Skin of body (tissue), 2 donors: Measurements from ENCODE around the gene ZMIZ1. TPM values are rescaled to one million over a fixed set of nuclear protein-coding genes. Genes with fewer than 3 reads are reported as not detected.

Experiments used
- DNase-seq: peaks from one replicate; lab custom pipeline; 2025; lab: John Stamatoyannopoulos, UW
- total RNA-seq: library from RNA; depleted of rRNA; stranded (reverse); fragments of >200 nt; gene quantifications from one replicate; pipeline ENCODE4 v1.2.3, GENCODE V29; 2014

The ZMIZ1 gene
- total RNA-seq, 1 donor from 2014 or later: 26.4 TPM

DNA sequence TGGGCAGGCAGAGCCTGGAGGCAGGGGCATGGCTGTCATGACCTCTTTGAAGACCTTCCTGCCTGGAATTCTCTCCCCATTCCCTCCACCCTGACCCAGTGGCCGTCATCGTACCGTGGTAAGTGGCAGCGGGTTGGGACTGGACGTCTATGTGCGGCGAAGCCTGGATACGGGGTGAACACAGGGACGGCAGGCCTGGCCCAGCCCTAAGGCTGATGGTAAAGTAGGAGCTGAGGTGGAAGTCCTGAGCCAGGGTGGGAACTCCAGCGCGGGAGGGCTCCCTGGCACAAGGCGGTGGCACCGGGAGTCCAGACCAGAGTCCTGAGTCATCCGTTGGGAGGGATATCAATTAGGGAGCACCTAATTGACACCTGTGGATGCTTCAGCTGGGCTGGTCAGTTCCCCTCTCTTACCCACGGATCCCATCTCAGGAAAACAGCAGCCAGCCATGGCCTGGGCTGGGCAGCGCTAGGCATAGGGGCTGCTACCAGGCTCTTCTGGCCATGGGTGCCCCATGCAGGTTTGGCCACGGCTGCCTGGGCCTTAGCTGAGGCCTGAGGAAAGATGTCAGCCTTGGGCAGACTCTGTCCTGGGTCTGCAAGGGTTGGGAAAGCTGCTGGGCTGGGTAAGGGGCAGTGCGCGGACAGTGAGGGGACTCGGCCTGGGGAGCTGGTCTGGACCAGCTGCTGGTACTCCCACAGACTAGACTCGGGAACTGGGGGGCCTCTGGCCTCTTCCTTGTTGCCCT lies 281.8 kb downstream of the ZMIZ1 start:
- DNase-seq: no peak

DNA sequence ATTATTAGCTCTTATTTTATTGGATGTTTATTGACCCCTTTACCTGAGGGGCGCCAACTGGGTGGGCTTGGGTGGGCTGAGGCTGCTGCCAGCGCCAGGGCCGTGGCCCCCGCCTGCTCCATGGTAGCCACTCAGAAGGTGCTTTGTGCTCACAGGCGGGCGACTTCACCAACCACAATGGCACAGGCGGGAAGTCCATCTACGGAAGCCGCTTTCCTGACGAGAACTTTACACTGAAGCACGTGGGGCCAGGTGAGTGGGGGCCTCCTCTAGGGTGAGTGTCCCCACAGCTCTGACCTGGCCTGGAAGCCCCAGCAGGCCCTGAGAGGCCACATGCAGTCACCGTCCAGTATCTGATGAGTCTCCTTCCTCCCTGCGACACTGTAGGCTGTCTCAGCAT lies 282.6 kb downstream of the ZMIZ1 start:
- DNase-seq: no peak

DNA sequence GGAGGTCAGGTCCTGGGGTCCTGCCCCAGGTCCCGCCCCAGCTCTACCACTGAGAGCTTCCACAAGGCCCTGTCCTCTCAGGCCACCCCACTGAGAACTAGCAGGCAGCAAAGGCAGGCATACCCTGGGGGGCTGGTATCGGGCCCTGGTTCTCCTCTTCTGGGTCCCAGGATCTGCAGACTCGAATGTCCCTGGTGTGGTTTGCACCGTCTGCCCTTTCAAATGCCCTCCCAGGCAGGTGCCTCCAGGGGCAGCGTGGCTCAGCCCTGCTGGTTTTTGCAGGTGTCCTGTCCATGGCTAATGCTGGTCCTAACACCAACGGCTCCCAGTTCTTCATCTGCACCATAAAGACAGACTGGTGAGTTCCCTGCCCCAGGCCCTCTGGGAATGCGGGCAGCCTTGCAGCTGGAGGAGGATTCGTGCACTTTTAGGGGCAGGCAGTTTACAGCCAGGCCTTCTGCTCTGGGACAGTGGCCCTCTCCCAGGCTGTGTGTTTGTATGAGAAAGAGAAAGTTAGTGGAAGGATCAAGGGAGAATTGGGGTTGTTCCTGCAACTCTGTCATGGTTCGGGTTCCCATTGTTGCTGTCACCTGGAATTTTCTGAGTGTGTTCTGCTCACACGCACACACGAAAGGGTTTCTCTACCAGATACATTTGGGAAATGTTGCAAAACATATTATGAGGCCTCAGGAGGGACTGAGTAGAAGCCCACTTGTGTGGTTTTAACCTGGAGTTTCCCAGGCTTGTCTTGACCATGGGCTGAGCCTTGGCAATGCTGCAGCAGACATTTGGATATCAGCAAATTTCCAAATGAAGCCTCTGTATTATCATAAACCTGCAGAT lies 283.5 kb downstream of the ZMIZ1 start:
- no peak for DNase-seq

- no peak for DNase-seq
These were observed 284.2 kb downstream of the ZMIZ1 start for GRCh38 chr10:79353000-79353406.

DNA sequence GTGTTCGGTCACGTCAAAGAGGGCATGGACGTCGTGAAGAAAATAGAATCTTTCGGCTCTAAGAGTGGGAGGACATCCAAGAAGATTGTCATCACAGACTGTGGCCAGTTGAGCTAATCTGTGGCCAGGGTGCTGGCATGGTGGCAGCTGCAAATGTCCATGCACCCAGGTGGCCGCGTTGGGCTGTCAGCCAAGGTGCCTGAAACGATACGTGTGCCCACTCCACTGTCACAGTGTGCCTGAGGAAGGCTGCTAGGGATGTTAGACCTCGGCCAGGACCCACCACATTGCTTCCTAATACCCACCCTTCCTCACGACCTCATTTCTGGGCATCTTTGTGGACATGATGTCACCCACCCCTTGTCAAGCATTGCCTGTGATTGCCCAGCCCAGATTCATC lies 285.0 kb downstream of the ZMIZ1 start:
- no peak for DNase-seq

- no peak for DNase-seq
These were observed 285.4 kb downstream of the ZMIZ1 start for GRCh38 chr10:79354141-79354540.

- no peak for DNase-seq
These were observed 285.8 kb downstream of the ZMIZ1 start for GRCh38 chr10:79354615-79355014.

DNA sequence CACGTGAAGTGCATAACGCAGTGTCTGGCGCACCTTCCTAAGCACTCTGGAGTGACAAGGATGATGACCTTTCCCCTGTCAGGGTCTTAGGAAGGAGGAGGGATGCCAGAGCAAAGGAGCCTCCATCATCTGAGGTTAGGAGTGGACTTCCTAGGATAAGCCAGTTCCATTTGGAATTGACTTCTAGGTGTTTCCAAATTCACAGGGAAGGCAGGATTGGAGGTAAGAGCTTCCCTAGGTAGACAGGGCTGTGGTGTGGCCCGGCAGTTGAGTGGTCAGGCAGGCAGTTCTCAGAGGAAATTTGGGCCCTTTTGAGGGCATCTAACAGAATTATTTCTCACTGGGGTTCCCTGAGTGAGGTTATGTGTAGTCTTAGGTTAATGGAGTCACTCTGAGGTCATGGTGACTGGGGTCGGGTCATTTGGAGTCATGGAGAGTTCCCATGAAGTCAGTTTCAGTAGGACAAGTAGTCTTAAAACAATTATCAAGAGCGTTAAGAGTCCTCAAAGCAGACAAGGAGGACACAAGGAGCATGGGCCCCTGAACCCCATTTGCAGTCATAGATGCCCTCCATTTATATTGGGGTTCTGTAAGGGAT lies 286.8 kb downstream of the ZMIZ1 start:
- DNase-seq: no peak

DNA sequence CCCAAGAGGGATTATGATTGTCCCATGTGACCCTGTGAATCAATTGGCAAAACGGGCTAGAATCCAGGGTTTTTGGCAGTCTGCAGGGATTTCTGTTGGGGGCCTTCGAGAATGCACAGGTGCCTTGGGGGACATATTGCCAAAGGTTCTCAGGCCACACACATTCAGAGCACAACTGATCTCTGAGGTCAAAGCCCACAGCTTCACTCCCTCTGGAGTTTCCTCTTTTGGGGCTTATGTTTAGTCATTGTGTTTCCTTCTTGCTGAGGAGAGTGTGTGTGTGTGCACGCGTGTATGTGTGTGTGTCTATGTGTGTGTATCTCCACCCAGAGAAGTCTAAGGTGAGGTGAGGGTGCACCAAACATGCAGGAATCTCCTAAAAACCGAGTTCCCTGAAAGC lies 287.3 kb downstream of the ZMIZ1 start:
- DNase-seq: no peak

GRCh38 chr10:79357180-79357579 lies 288.4 kb downstream of the ZMIZ1 start:
- DNase-seq: no peak

GRCh38 chr10:79358811-79359210 lies 290.0 kb downstream of the ZMIZ1 start:
- DNase-seq: no peak

DNA sequence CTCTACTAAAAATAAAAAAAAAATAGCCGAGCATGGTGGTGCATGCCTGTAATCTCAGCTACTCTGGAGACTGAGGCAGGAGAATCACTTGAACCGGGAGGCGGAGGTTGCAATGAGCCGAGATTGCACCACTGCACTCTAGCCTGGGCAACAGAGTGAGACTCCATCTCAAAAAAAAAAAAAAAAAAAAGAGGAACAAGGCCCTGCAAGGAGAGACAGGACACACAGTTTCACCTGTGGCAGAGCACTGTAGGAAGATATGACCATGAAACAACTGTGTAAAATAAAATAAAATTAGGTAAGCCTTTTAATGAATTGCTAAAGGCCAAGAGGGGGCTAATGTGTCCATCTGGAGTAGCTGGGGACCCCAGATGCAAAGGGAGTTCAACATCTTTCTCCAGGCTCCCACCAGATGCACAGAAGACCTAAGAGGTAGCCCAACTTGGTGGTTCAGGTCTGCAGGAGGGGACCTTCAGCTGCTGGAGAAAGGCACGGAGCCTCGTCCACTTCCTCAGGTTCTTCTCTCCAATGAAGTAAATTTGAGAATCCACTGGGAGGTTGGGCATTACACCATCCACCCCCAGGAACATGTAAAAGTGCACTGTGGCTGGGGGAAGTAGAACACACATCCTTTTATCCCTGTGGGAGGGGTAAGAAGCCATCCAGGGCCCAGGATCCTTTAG lies 291.2 kb downstream of the ZMIZ1 start:
- DNase-seq: no peak

DNA sequence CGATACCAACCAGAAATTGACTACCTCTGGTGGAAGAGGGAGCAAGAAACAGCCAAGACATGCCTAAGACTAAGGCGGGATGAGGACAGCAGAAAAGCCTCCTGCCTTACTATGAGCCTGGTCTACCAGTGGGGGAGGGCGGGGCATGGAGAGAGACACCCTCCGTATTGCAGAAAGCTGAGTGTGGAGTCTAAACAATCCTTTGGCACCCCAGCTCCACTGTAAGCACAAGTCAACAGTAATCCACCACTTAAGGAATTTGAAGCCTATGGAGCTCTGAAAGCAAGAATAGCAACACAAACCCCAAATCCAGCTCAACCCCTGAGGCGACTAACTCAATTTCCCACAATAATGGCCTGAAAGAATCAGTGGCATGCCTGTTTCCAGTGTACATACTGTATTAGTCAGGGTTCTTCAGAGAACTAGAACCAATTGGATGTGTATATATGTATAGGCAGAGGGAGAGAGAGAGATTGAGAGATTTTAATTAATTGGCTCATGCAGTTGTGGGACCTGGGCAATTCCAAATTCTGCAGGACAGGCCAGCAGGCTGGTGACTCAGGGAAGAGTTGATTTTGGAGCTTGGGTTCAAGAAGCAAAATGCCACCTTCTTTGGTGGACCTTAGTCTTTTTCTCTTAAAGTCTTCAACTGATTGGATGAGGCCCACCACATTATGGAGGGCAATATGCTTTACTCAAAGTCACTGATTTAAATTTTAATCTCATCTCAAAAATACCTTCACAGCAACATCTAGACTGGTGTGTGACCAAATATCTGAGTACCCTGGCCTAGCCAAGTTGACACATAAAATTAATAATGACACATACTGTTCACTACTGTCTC lies 292.0 kb downstream of the ZMIZ1 start:
- DNase-seq: no peak

GRCh38 chr10:79361726-79362397 lies 293.1 kb downstream of the ZMIZ1 start:
- DNase-seq: no peak
